ENCODE results near the gene EFCAB10. TPM values are rescaled to one million over a fixed set of nuclear protein-coding genes. Genes with fewer than 3 reads are reported as not detected.
A peak's percentile ranks its signal among the peaks of the same experiment; 100 is the strongest.

Gene EFCAB10
- total RNA-seq, 1 experiment from 2014 or later, result 0.18 TPM

GRCh38 chr7:105594034-105594433 is 12.7 kb upstream of the EFCAB10 start:
- H3K4me2 ChIP-seq (ENCODE audit: low read length), result no peak overlapping the region
- no peak overlapping the region for H3K4me3 ChIP-seq (ENCODE audit: low read length)
- no peak overlapping the region for H2AFZ ChIP-seq (ENCODE audit: low read length)
- H3F3A ChIP-seq (ENCODE audit: low read length, unreplicated experiment), result no peaks in the 10 kb centered on the region
- CTCF ChIA-PET, result interaction anchor here (0.5 to 1.4 kb wide), 6 partner anchors 26 to 572 kb away, joined by 4 to 6 read pairs (median 4); partner anchors contain the start of gene RINT1
- peak; percentile 40 for DNase-seq
- no peak overlapping the region for H3K27ac ChIP-seq (ENCODE audit: low read length)
- peak; percentile 48 for ATAC-seq
- POLR2A ChIA-PET (ENCODE audit: unreplicated experiment), result no interaction called here
- no peaks in the 10 kb centered on the region for H3K27me3 ChIP-seq (ENCODE audit: low read length)
- BruUV-seq (replicated peaks), result no TSS peak
- TF ChIP-seq, protein P1, sequence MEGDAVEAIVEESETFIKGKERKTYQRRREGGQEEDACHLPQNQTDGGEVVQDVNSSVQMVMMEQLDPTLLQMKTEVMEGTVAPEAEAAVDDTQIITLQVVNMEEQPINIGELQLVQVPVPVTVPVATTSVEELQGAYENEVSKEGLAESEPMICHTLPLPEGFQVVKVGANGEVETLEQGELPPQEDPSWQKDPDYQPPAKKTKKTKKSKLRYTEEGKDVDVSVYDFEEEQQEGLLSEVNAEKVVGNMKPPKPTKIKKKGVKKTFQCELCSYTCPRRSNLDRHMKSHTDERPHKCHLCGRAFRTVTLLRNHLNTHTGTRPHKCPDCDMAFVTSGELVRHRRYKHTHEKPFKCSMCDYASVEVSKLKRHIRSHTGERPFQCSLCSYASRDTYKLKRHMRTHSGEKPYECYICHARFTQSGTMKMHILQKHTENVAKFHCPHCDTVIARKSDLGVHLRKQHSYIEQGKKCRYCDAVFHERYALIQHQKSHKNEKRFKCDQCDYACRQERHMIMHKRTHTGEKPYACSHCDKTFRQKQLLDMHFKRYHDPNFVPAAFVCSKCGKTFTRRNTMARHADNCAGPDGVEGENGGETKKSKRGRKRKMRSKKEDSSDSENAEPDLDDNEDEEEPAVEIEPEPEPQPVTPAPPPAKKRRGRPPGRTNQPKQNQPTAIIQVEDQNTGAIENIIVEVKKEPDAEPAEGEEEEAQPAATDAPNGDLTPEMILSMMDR (conservative IDR thresholded peaks at IDR 0.05; ENCODE audit: low read depth, low read length), result peak; percentile 55
- no peak for TF ChIP-seq EZH2 (IDR thresholded peaks at IDR 0.05; ENCODE audit: low read length, unreplicated experiment)
- H3K9me2 ChIP-seq (replicated peaks; ENCODE audit: low read length), result no peaks in the 10 kb centered on the region
- no peaks in the 10 kb centered on the region for H3K36me3 ChIP-seq (ENCODE audit: low read depth, low read length)
- H3K4me1 ChIP-seq (ENCODE audit: insufficient read depth, low read length), result peaks cover 5% of the 10 kb centered on the region; the same call in 1 of the 2 replicates
- H3K9me3 ChIP-seq (ENCODE audit: low read length), result no peaks in the 10 kb centered on the region
- intact Hi-C loops (cut with micrococcal nuclease), result loop anchor here (5.0 kb wide), 1 partner anchor 448 kb away; no protein-coding TSS in a partner anchor
- no peaks in the 10 kb centered on the region for H4K20me1 ChIP-seq (ENCODE audit: low read length)
- no peaks in the 10 kb centered on the region for H3K79me2 ChIP-seq (ENCODE audit: low read length)
- no peak overlapping the region for H3K9ac ChIP-seq (ENCODE audit: low read length)

GRCh38 chr7:105591522-105591921 is 10.2 kb upstream of the EFCAB10 start:
- intact Hi-C loops (cut with micrococcal nuclease), result loop anchor here (5.0 kb wide), 1 partner anchor 451 kb away; no protein-coding TSS in a partner anchor
- TF ChIP-seq EZH2phosphoT487 (IDR thresholded peaks at IDR 0.05; ENCODE audit: borderline replicate concordance, low read length) (no peak), EZH2 (IDR thresholded peaks at IDR 0.05; ENCODE audit: low read length, unreplicated experiment) (no peak)
- TF ChIP-seq, protein P1 (conservative IDR thresholded peaks at IDR 0.05; ENCODE audit: low read depth, low read length), result no peak
- Histone ChIP-seq H3K9me2 (replicated peaks; ENCODE audit: low read length) (no peaks in the 10 kb centered on the region), H4K20me1 (ENCODE audit: low read length) (no peaks in the 10 kb centered on the region), H3K9me3 (ENCODE audit: low read length) (no peaks in the 10 kb centered on the region), H3K27me3 (ENCODE audit: low read length) (no peaks in the 10 kb centered on the region), H3K79me2 (ENCODE audit: low read length) (no peaks in the 10 kb centered on the region), H3K36me3 (ENCODE audit: low read depth, low read length) (no peaks in the 10 kb centered on the region), H3K4me2 (ENCODE audit: low read length) (no peak overlapping the region), H3K27ac (ENCODE audit: low read length) (no peak overlapping the region), H3K4me1 (ENCODE audit: insufficient read depth, low read length) (no peaks in the 10 kb centered on the region), H3K4me3 (ENCODE audit: low read length) (no peak overlapping the region), H2AFZ (ENCODE audit: low read length) (no peak overlapping the region), H3K9ac (ENCODE audit: low read length) (no peak overlapping the region), H3F3A (ENCODE audit: low read length, unreplicated experiment) (no peaks in the 10 kb centered on the region)
- DNase-seq (no peak), ATAC-seq (no peak)
- BruUV-seq (replicated peaks), result no TSS peak
- ChIA-PET CTCF (no interaction called here), POLR2A (ENCODE audit: unreplicated experiment) (no interaction called here)

GRCh38 chr7:105590793-105591192 is 9.5 kb upstream of the EFCAB10 start:
- H3K27me3 ChIP-seq (ENCODE audit: low read length), result no peaks in the 10 kb centered on the region
- H3K9me3 ChIP-seq (ENCODE audit: low read length), result no peaks in the 10 kb centered on the region
- H3K9me2 ChIP-seq (replicated peaks; ENCODE audit: low read length), result no peaks in the 10 kb centered on the region
- ChIA-PET POLR2A (ENCODE audit: unreplicated experiment) (no interaction called here), CTCF (no interaction called here)
- intact Hi-C loops (cut with micrococcal nuclease), result loop anchor here (5.0 kb wide), 1 partner anchor 452 kb away; no protein-coding TSS in a partner anchor
- ATAC-seq (no peak), DNase-seq (no peak)
- TF ChIP-seq EZH2phosphoT487 (IDR thresholded peaks at IDR 0.05; ENCODE audit: borderline replicate concordance, low read length), result no peak
- TF ChIP-seq, protein P1 (conservative IDR thresholded peaks at IDR 0.05; ENCODE audit: low read depth, low read length), result no peak
- no peak for TF ChIP-seq EZH2 (IDR thresholded peaks at IDR 0.05; ENCODE audit: low read length, unreplicated experiment)
- H3K79me2 ChIP-seq (ENCODE audit: low read length), result no peaks in the 10 kb centered on the region
- H3K36me3 ChIP-seq (ENCODE audit: low read depth, low read length), result no peaks in the 10 kb centered on the region
- no peak overlapping the region for H3K4me3 ChIP-seq (ENCODE audit: low read length)
- no peak overlapping the region for H3K27ac ChIP-seq (ENCODE audit: low read length)
- no peak overlapping the region for H2AFZ ChIP-seq (ENCODE audit: low read length)
- H3K9ac ChIP-seq (ENCODE audit: low read length), result no peak overlapping the region
- no peaks in the 10 kb centered on the region for H4K20me1 ChIP-seq (ENCODE audit: low read length)
- H3F3A ChIP-seq (ENCODE audit: low read length, unreplicated experiment), result no peaks in the 10 kb centered on the region
- H3K4me1 ChIP-seq (ENCODE audit: insufficient read depth, low read length), result no peaks in the 10 kb centered on the region
- no TSS peak for BruUV-seq (replicated peaks)
- no peak overlapping the region for H3K4me2 ChIP-seq (ENCODE audit: low read length)

Data from PC-3 (cell line).